HG02588 (cell line): ENCODE results near the gene SEMA4G.

Experiments used
- ATAC-seq: cut with Tn5 transposase; IDR thresholded peaks from one replicate; pipeline ENCODE4 v1.9.1; 2021; ENCODE audit warnings: mild to moderate bottlenecking, moderate library complexity; ENCODE audit not compliant: unreplicated experiment

SEMA4G gene

GRCh38 chr10:101006593-101007098, 37.3 kb downstream of the SEMA4G start:
- ATAC-seq, result no peak

DNA sequence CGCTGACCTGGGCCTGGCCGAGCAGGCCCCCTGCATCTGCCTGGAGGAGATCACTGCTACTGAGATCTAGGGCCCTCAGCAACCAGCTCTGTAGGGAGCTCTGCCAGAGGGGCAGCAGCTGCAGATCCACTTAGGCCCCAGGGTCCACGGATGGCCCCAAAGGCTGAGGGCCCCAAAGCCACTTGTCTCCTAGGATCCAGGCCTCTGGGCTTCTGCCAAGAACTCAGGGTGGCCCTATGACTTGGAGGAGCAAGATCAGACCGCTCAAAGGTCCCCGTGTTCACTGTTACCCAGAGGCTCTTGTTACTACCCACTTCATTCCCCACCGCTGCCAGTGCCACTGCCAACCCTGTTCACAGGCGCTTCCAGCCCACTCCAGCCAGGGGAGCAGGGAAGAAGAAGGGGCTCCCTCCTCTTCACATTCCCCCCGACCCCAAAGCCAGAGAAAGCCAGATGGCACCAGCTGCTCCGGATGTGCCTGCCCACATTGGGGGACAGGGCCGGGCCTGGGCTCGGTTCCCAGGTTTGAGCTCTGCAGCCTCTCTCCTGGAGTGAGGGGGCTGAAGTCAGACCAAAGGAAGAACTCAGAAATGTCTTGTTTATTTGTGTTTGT, 37.9 kb downstream of the SEMA4G start:
- no peak for ATAC-seq

- ATAC-seq, result no peak
Observed at GRCh38 chr10:101007915-101008822, 38.9 kb downstream of the SEMA4G start.

GRCh38 chr10:101008823-101009423, 39.6 kb downstream of the SEMA4G start:
- no peak for ATAC-seq

DNA sequence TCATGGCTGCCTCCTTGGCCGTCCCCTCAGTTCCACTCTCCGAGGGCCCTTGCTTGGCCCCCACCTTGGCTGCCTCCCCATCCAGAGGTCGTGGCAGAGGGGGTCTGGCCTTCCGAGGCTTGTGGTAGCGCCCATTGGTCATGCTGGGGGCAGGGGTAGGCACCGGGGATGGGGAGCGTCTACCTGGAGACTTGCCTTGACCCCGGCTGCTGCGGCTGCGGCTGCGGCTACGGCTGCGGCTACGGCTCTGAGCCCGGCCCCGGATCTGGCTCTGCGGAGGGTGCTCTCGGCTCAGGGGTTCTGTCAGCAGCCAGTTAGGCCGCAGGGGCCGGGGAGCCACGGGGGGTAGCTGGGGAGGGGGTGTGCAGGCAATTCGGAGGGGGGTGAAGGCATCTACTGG, 41.0 kb downstream of the SEMA4G start:
- ATAC-seq, result no peak

- no peak for ATAC-seq
Observed at GRCh38 chr10:101011517-101012423, 42.5 kb downstream of the SEMA4G start.

GRCh38 chr10:101012525-101013364, 43.4 kb downstream of the SEMA4G start:
- no peak for ATAC-seq

DNA sequence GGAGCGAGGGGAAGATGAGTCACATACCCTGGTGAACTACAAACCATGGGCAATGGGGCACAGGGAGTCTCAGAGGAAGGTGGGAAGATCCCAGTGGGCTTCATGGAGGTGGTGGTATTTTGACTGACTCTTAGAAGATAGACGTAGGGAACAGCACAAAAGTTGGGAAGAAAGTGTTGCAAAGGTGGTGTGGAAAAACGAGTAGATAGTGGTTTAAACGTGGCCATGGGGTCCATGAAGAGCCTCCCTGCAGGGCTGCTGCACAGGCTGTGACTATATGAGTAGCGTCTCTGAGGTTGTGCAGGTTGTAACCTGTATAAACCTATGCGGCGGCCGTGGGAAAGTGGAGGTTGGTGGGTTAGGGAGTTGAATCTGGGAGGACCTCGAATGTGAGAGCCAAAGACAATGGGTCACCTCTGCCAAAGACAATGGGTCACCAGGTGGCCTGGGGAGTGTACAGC, 44.1 kb downstream of the SEMA4G start:
- ATAC-seq, result no peak

- peak; percentile 40 for ATAC-seq
Observed at GRCh38 chr10:101014230-101014884, 45.1 kb downstream of the SEMA4G start.

GRCh38 chr10:101014966-101015581, 45.8 kb downstream of the SEMA4G start:
- no peak for ATAC-seq

- ATAC-seq, result no peak
Observed at GRCh38 chr10:101015582-101015973, 46.3 kb downstream of the SEMA4G start.

GRCh38 chr10:101016814-101017213, 47.5 kb downstream of the SEMA4G start:
- ATAC-seq, result no peak

DNA sequence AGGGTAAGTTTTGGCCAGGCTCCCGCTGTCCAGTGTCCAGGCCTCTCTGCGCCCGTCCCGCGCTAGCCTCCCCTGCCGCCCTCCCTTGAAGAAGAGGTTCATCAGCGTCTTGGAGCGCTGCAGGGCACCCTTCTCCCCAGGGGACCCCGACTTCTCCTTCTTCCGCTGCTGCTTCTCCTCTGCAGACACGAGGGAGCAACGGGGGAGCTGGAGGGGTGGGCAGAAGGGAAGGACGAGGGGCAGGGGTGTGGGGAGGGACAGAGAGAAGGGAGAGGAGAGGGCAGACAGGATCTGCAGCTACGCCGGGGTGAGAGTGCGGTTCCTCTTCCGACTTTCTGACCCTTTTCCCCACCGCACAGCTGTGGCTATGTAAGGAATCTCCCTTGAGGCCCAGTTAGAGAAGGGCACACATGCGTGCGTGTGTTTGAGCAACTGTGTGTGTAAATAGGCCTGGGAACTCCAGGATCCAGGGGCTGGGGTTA, 48.9 kb downstream of the SEMA4G start:
- no peak for ATAC-seq

- no peak for ATAC-seq
Observed at GRCh38 chr10:101018600-101019439, 49.5 kb downstream of the SEMA4G start.
